K562 (cell line): ENCODE data around the gene BIRC5. TPM values are rescaled to one million over a fixed set of nuclear protein-coding genes. Genes with fewer than 3 reads are reported as not detected.

ENCODE experiments used
- ATAC-seq: fragments of 200-7000 bp; cut with Tn5 transposase; 3 replicates; pipeline ENCODE4 v1.9.1; 2020; ENCODE audit warnings: moderate library complexity
- BruUV-seq: library from RNA; stranded (reverse); fragments of 400-500 nt; replicated peaks from 2 replicates; lab custom pipeline; 2021; lab: Mats Ljungman, UMichigan
- CTCF ChIA-PET: fragments of 300-600 bp; formaldehyde crosslinking; extraction: SDS; loops from one replicate; lab custom pipeline; 2021; ENCODE audit warnings: low intra/inter-chr PET ratio; lab: Yijun Ruan, JAX
- POLR2A ChIA-PET: fragments of 300-600, 350-650 bp; sonication (Branson Sonifier 250); formaldehyde crosslinking; extraction: SDS; loops from one replicate; lab custom pipeline; 2021; ENCODE audit warnings: antibody characterized with exemption, inconsistent platforms; lab: Yijun Ruan, JAX
- DNase-seq, 4 experiments: peaks; one replicate each; pipeline versions ENCODE4 v3.0.0 to v3.0.0-alpha.2; 2011 to 2018; ENCODE audit warnings: low spot score in 3 of 4, mixed read lengths in 3 of 4; ENCODE audit errors: extremely low read depth in 1 of 4
- FAIRE-seq: peaks from 2 replicates; lab custom pipeline; 2011; peaks lifted over from hg19 to GRCh38; lab: Jason Lieb, UNC
- H2AFZ ChIP-seq: 2 replicates; pipeline ENCODE4 v1.6.0; 2011; ENCODE audit warnings: low read depth, low read length, control low read depth, inconsistent platforms
- H3K27ac ChIP-seq: fragments of 200-600 bp; 3 replicates; pipeline ENCODE4 v1.8.0; 2011; ENCODE audit warnings: low read depth, mild to moderate bottlenecking, control low read depth, inconsistent platforms, low read length, moderate library complexity, mixed read lengths; ENCODE audit errors: extremely low read depth
- H3K27me3 ChIP-seq, 2 experiments: fragments of 300-600 bp in 1 of 2; 2 replicates in 1 of 2; 3 replicates in 1 of 2; pipeline versions ENCODE4 v1.6.0 to v1.8.0; 2011; ENCODE audit warnings: inconsistent platforms in 2 of 2, low read length in 2 of 2, mild to moderate bottlenecking in 1 of 2, mixed read lengths in 1 of 2, moderate library complexity in 1 of 2; ENCODE audit not compliant: control insufficient read depth in 2 of 2, insufficient read depth in 2 of 2
- H3K36me3 ChIP-seq: fragments of 300-600 bp; 3 replicates; pipeline ENCODE4 v1.8.0; 2011; ENCODE audit warnings: mild to moderate bottlenecking, low read length, inconsistent platforms; ENCODE audit not compliant: control insufficient read depth, insufficient read depth
- H3K4me1 ChIP-seq, 2 experiments: fragments of 200-600 bp in 1 of 2; replicated peaks in 1 of 2; 2 replicates in 1 of 2; 3 replicates in 1 of 2; pipeline versions ENCODE4 v1.5.1 to v1.8.0; 2011; ENCODE audit warnings: inconsistent platforms in 2 of 2, low read length in 2 of 2, mild to moderate bottlenecking in 1 of 2, mixed read lengths in 1 of 2, moderate library complexity in 1 of 2; ENCODE audit not compliant: control insufficient read depth in 2 of 2, insufficient read depth in 2 of 2
- H3K4me2 ChIP-seq: 2 replicates; pipeline ENCODE4 v1.6.1; 2011; ENCODE audit warnings: low read length, control low read depth, inconsistent platforms, mixed read lengths; ENCODE audit not compliant: insufficient read depth
- H3K4me3 ChIP-seq: fragments of 200-600 bp; sonication (generic), shearing (Covaris generic); 2 replicates; pipeline ENCODE4 v1.5.1; 2016; ENCODE audit warnings: control low read depth, inconsistent platforms
- H3K79me2 ChIP-seq: fragments of 200-600 bp; 3 replicates; pipeline ENCODE4 v1.8.0; 2011; ENCODE audit warnings: low read length, inconsistent platforms; ENCODE audit not compliant: control insufficient read depth, insufficient read depth
- H3K9ac ChIP-seq, 2 experiments: 2 replicates each; pipeline versions ENCODE4 v1.6.0 to v1.6.1; 2011; ENCODE audit warnings: low read depth in 2 of 2, low read length in 2 of 2, control low read depth in 1 of 2, inconsistent platforms in 1 of 2, mild to moderate bottlenecking in 1 of 2, mixed read lengths in 1 of 2; ENCODE audit not compliant: insufficient read depth in 1 of 2
- H3K9me1 ChIP-seq: one replicate; pipeline ENCODE4 v1.6.0; 2011; ENCODE audit warnings: inconsistent platforms, mild to moderate bottlenecking, low read length, moderate library complexity; ENCODE audit not compliant: control insufficient read depth, insufficient read depth
- H3K9me3 ChIP-seq: replicated peaks from 2 replicates; pipeline ENCODE4 v1.5.1; 2011; ENCODE audit warnings: low read depth, low read length, inconsistent platforms; ENCODE audit not compliant: control insufficient read depth, insufficient read depth
- H4K20me1 ChIP-seq: replicated peaks from 2 replicates; pipeline ENCODE4 v1.6.1; 2011; ENCODE audit warnings: low read length, inconsistent platforms, mixed read lengths; ENCODE audit not compliant: control insufficient read depth, insufficient read depth
- MTA2 ChIP-seq: fragments of 450-650 bp; IDR thresholded peaks from 2 replicates; pipeline ENCODE4 v1.6.1; 2016; ENCODE audit warnings: low read depth
- PTBP1 ChIP-seq: fragments of 200-400 bp; formaldehyde crosslinking; IDR thresholded peaks from 2 replicates; pipeline ENCODE4 v1.6.1; 2017; ENCODE audit warnings: low read depth, low read length
- ZNF121 ChIP-seq: sonication (generic); formaldehyde crosslinking; conservative IDR thresholded peaks from 2 replicates; pipeline ENCODE4 v1.8.0; 2022; ENCODE audit warnings: missing genetic modification reagents
- WGBS: fragments of 100-300 bp; shearing (Covaris generic); methylation state at CpG from one replicate; pipeline ENCODE4 v1.1.6; 2016; ENCODE audit warnings: low coverage, mixed read lengths; ENCODE audit not compliant: insufficient coverage; ENCODE audit errors: missing lambda C conversion rate; 5-methylcytosine and 5-hydroxymethylcytosine counted together
- in situ Hi-C: fragments of 300-500 bp; cut with MboI; formaldehyde crosslinking; loops from 4 replicates; pipeline ENCODE4 v1.15.0; 2018; ENCODE audit warnings: inconsistent platforms, mixed read lengths
- intact Hi-C: fragments of 100-400 bp; cut with micrococcal nuclease; formaldehyde crosslinking; loops from 2 replicates; pipeline ENCODE4 v1.14.2; 2022
- polyA plus RNA-seq, 8 experiments: library from polyadenylated mRNA; depleted of rRNA in 4 of 8; stranded (reverse) in 5 of 8; unstranded in 3 of 8; fragments of >200 nt; fragmentation: Nextera tagmentation in 2 of 8; fragmentation: Illumina TruSeq in 1 of 8; extraction: Ambion mirVana in 2 of 8; extraction: Trizol in 1 of 8; gene quantifications; 2 replicates each; pipeline versions ENCODE4 v1.2.1 to v1.2.3, GENCODE V29; 2011 to 2014; ENCODE audit warnings: inconsistent platforms in 1 of 8, missing spikeins in 1 of 8
- total RNA-seq, 7 experiments: library from RNA; depleted of rRNA in 6 of 7; stranded (reverse); fragments of >200 nt in 6 of 7; fragmentation: Illumina TruSeq in 2 of 7; extraction: Trizol in 2 of 7; gene quantifications; 2 replicates each; pipeline versions ENCODE4 v1.2.1 to v1.2.3, GENCODE V29; 2011 to 2021; ENCODE audit warnings: low replicate concordance in 1 of 7
- TF ChIP-seq, protein P1 (sequence below): fragments of 250-450 bp; sonication (Bioruptor Pico); IDR thresholded peaks from 2 replicates; pipeline ENCODE4 v1.4.0; 2020; ENCODE audit warnings: borderline replicate concordance
- TF ChIP-seq, protein P2 (sequence below): IDR thresholded peaks from 2 replicates; pipeline ENCODE4 v1.6.1; 2014; ENCODE audit warnings: antibody characterized with exemption

The BIRC5 gene
- total and polyA plus RNA-seq, 9 of the 15 experiments (the other 6 are each of a cell fraction or from before 2014, with no cell fraction given): 64.4 to 140 (median 101) TPM

DNA sequence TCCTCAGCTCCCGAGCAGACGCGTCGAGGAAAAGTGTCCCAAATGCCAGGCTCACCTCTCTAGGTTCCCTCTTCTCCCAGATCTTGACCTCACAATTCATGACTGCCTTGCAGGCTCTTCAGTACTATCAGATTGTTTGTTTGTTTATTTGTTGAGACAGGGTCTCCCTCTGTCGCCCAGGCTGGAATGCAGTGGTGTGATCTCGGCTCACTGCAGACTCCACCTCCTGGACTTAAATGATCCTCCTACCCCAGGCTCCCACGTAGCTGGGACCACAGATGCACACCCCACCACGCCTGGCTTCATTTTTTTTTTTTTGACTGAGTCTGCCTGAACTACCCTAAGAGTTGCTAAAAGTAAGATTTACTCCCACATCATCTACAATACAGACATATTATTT lies 33.3 kb downstream of the BIRC5 start:
- CTCF ChIA-PET: no interaction called here
- H3K36me3 ChIP-seq: no peaks in the 10 kb centered on the region
- FAIRE-seq: peak; percentile 67

More for the DNA sequence above, 33.3 kb downstream of the BIRC5 start:
- POLR2A ChIA-PET: interaction anchor here (0.7 to 1.8 kb wide), 6 partner anchors 10 to 99 kb away, joined by 3 to 5 read pairs (median 4); no protein-coding TSS in a partner anchor
- TF ChIP-seq PTBP1 (no peak), MTA2 (no peak), ZNF121 (CRISPR knock-in tag) (no peak)
- TF ChIP-seq, protein P1, sequence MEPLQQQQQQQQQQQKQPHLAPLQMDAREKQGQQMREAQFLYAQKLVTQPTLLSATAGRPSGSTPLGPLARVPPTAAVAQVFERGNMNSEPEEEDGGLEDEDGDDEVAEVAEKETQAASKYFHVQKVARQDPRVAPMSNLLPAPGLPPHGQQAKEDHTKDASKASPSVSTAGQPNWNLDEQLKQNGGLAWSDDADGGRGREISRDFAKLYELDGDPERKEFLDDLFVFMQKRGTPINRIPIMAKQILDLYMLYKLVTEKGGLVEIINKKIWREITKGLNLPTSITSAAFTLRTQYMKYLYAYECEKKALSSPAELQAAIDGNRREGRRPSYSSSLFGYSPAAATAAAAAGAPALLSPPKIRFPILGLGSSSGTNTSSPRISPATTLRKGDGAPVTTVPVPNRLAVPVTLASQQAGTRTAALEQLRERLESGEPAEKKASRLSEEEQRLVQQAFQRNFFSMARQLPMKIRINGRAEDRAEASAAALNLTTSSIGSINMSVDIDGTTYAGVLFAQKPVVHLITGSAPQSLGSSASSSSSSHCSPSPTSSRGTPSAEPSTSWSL: no peak
- TF ChIP-seq, protein P2, sequence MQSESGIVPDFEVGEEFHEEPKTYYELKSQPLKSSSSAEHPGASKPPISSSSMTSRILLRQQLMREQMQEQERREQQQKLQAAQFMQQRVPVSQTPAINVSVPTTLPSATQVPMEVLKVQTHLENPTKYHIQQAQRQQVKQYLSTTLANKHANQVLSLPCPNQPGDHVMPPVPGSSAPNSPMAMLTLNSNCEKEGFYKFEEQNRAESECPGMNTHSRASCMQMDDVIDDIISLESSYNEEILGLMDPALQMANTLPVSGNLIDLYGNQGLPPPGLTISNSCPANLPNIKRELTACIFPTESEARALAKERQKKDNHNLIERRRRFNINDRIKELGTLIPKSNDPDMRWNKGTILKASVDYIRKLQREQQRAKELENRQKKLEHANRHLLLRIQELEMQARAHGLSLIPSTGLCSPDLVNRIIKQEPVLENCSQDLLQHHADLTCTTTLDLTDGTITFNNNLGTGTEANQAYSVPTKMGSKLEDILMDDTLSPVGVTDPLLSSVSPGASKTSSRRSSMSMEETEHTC: no peak
- H3K9ac ChIP-seq: 0 out of 4 replicates have a peak overlapping the region, but pooled peaks of 1 of the 2 experiments have one; percentile 17
- no peaks in the 10 kb centered on the region for H3K9me1 ChIP-seq
- ATAC-seq (no peak), DNase-seq (no peak)
- H3K79me2 ChIP-seq: no peaks in the 10 kb centered on the region
- H3K9me3 ChIP-seq: no peaks in the 10 kb centered on the region
- peak overlapping the region; percentile 88 for H2AFZ ChIP-seq
- H3K4me2 ChIP-seq: no peak overlapping the region; the same call in 1 of the 2 replicates
- H4K20me1 ChIP-seq: no peaks in the 10 kb centered on the region
- no TSS peak for BruUV-seq
- intact Hi-C loops (no loop called here), in situ Hi-C loops (no loop called here)
- no peak overlapping the region for H3K4me3 ChIP-seq
- peak overlapping the region; percentile 42; the same call in 1 of the 3 replicates for H3K27ac ChIP-seq
- WGBS: 47% methylated on average over 8 of the region's 8 CpGs
- peaks cover 16 to 44% of the 10 kb centered on the region in 2 experiments; a peak in 4 of 5 replicates for H3K4me1 ChIP-seq
- H3K27me3 ChIP-seq: no peaks in the 10 kb centered on the region
